GM21367 (cell line): ENCODE data around the gene SSBP2.
"Not testable (repeated sequence)": the region's sequence is repeated elsewhere in the genome, so short reads cannot be mapped to it uniquely, and the experiment has no call there.

Experiments used
- ATAC-seq: cut with Tn5 transposase; IDR thresholded peaks from one replicate; pipeline ENCODE4 v1.9.1; 2021; ENCODE audit not compliant: unreplicated experiment

SSBP2 gene

DNA sequence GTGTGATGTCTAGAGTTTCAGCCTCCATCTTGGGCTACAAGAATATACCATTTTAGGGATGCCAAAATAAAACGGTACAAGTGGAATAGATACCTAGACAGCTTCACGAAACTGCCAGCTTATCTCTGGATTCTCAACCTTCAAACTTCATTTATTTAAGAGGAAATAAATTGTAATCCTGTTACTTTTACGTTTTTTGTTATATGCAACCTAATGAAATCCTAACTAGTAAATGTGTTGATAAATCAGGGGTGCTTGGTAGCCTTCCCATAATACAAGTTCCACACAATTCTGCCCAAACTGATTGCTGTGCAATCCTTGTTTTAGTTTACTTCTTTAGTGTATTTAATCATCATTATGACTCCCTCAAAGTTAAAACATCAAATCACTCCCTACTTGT is 75.5 kb downstream of the SSBP2 start:
- no peak for ATAC-seq

DNA sequence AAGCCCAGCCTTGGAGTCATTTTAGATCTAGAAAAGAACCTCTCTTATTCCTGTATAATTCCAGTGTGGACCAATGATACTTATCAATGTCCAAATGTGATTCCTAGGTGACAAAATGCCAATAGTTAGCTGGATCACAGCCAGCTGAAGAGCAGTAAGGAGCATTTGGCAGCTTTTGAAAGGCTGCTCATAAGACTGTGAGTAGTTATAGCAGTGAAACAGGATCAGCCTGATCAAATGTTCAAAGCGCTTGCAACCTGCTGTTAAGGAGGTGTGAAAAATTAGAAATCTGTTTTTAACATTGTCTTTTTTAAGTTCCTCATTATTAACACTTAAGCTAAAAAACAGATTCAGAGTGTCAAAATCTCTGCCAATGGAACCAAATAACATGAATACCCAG is 85.1 kb downstream of the SSBP2 start:
- no peak for ATAC-seq

DNA sequence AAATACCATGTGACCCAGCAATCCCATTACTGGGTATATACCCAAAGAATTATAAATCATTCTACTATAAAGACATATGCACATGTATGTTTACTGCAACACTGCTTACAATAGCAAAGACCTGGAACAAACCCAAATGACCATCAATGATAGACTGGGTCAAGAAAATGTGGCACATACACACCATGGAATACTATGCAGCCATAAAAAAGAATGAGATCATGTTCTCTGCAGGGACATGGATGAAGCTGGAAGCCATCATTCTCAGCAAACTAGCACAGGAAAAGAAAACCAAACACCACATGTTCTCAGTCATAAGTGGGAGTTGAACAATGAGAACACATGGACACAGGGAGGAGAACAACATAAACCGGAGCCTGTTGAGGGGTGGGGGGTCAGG is 90.3 kb downstream of the SSBP2 start:
- not testable (repeated sequence) for ATAC-seq

DNA sequence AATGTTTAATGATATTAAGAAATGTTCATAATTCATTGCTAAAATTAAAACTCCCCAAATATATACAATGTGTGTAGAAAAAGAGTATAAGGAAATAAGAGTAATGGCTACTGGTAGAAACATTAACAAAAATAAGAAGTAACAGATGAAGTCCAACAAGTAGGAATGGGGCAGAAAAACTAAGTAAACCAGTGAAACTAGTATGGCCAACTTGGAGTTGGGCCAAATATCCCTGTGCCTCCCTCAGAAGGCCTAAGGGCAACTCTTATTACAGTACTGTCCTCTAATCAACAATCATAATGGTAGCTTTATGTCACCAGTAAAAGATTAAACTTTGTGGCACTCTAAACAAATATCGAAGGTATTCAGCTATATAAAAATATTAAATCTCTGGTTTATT is 93.5 kb downstream of the SSBP2 start:
- no peak for ATAC-seq

DNA sequence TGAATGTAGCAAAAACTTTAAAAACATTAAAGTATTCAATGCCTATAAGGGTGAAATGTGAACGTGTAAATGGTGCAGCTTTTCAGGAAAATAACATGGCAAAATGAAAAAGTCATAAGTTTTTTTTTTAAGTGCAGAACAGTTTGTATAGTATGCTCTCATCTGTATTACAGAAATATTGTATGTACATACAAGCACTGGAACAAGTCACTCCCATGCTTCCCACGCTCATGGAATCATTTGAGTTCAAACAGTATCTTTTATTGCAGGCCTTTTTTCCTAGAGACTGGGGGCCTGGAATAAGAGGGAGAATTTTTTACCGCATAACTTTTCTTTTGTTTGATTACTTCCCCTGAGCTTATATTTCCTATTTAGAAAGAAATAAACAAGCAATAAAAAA is 94.1 kb downstream of the SSBP2 start:
- no peak for ATAC-seq

DNA sequence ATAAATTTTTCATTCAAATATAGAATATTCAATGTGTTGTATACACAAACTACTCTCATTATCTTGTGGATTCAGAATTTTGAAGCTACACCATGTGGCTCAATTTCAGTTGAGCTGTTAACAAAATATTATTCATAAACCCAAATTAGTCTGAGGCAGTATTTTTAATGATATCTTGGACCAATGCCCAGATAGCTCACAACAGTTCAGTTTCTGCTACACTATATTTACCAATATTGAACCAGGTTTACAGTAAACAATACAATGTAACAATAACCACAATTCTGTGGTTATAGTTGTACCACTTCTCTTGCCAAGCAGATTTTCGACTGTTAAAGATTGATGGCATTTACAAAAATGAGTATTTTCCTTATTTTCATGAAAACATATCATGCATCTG is 99.9 kb downstream of the SSBP2 start:
- ATAC-seq, result no peak

DNA sequence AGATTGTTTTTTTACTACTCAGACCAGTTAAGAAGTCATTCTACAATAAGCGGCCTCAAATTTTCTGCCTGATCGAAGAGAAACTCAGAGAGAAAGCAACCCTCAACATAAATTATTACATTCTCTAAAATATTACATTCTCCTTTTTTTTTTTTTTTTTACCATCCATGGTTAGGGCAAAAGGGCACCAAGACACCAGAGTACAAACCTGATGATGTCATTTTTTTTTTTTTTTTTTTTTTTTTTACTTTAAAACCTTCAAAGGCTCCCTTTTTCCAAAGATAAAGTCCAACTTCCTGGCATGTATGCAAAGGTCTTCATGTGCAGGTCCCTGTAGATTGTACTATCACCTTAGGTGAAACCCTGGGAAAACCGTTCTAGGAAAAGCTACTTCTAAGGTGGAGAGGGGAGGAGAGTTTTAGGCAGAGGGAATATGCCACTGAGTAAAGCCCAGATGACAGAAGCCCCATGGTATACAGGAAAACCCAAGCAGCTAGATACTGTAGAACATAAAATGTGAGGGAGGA is 104.4 kb downstream of the SSBP2 start:
- ATAC-seq, result no peak

DNA sequence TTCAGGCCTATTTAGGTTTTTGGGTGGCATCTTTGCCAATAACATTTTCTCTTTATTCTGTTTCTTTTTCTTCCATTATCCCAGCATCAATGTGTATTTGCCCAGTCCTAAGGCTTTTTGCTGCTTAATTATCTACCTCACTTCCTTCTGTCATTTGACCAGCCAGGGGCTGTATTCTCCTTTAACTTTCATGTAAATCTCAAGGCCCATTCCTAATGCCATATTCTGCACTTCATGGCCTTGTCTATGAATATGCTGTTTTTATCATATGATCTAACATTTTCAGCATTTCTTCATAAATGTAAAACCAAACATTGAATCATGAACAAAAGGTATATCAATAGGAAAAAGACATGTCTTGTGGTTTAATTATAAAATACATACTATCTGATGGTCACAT is 108.7 kb downstream of the SSBP2 start:
- no peak for ATAC-seq

DNA sequence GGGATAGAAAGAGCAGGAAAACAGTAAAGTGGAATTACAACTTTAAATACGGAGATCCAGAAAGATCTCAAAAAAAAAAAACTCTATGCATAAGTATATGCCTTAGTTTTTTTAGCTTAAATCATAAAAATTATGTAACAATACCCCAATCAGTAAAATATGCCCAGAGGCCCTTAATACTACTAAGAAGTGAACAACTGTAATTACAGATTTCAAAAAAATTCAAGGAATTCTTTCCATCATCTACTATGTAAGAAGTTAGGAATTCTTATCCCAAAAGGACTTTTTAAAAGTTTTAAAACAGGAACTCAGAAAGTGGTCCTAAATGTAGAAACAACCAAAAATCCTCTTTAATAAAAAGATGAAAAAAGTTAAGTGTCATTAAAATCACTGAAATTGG is 111.3 kb downstream of the SSBP2 start:
- ATAC-seq, result no peak

DNA sequence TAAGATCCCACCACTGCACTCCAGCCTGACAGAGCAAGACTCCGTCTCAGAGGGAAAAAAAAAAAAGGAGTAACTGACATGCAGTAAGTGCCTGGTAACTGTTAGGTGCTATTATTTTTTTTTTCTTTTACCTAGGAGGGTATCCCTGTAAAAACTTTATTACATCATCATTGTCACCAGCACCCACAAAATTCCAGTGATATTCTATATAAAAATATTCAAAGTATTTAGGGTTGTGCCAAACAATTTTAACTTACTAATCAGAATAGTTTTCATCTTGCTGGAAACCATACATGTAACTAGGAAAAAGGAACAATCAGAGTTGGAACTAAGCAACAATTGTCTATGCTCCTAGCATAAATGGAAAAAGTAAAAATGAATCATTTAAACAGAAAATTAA is 112.4 kb downstream of the SSBP2 start:
- ATAC-seq, result no peak

DNA sequence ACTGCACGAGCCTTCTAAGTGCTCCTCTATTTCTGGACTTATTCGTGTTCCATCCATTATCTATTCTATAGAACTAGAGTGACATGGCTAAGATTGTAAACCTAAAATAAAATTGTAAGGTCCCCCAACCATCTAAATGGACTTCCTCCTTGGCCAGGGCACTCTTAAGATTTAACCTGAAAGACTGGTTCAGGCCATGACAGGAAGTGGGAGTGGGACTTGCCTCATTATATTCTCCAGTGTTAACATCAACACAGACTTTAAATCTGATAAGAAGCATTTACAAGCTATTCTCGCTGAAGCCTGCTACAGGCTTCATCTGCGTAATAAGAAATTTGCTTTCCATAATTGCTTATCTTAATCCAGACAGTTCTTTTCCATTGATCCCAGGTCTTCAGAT is 117.0 kb downstream of the SSBP2 start:
- ATAC-seq, result no peak

DNA sequence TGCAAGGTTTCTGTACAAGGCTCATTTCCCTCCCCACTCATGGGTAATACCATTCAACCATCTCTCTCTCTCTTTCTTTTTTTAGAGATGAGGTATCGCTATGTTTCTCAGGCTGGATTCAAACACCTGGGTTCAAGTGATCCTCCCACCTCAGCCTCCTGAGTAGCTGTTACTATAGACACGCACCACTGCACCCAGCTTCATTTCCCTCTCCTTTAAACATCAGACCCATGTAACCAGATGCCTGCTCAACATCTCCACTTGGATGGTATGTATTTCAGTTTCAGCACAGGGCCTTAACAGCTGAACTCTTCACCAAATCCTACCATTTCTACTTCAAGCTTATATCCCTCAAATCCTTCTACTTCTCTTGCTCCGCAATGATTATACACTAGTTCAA is 117.4 kb downstream of the SSBP2 start:
- no peak for ATAC-seq

DNA sequence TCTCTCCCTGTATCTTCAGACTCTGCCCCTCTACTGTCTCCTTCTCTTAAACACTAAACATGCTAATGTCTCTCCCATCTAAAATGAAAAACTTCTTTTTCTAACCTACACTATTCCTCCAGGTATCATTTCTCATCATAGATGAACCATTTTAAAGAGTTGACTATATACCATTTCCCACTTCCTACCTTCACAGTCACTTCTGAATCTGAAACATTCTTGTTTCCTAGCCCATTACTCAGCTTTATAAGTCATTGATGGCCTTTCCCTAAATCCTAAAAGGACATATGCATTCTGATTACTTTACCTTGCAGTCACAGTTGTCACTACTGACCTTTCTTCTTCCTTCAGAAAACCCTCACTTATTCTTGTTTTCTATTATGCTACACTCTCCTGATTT is 118.2 kb downstream of the SSBP2 start:
- no peak for ATAC-seq

DNA sequence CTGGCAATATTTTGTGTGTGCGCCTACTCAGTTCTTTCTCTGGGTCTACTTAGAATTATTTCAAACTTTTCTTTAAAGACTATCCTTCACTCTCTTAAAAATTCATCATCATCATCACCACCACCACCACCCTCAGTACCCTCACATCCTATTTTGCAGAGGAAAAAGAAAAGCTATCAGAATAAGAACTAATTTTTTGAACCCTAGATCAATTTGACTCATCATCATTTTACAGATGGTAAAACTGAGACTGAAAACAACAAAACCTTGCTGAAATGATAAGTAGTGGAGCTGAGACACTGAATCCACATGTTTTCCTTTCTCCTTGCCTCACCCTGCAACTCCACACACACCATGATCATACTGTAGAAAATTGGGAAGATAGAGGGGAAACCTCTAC is 119.3 kb downstream of the SSBP2 start:
- no peak for ATAC-seq

DNA sequence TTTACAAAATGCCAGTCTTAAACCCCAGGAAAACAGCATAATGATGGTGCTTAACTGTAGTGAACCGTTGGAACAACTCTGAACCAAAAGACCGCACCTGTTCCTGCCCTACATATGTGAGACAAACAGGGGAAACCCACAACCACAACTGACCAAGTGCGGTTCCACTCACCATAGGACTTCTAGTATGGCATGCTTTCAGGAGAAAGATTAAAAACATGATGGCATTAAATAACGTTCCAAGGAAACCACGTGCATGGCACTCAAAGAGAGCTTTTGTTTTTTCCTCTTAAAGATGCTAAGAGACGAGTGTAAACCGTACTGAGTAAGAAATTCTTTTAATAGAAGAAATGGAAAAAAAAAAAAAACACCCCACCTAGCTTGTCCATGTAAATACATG is 119.8 kb downstream of the SSBP2 start:
- peak; percentile 77 for ATAC-seq

DNA sequence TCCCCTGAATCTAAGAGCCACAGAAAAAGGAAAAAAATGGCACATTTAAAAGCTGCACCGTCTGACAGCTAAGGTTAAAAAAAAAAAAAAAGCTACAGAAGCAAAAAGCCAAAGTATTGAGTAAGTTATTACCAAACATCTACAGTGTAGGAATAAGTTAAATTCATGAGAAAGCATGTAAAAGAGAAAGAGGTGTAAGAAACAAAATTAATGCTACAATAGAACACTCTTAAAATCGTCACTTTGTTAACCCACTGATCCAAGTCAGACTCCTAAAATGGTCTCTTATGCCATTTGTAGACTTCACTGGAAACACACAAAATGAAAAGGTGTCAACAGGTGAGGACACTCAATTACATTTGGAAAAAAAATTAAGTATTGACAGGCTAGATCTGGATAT is 120.2 kb downstream of the SSBP2 start:
- no peak for ATAC-seq

DNA sequence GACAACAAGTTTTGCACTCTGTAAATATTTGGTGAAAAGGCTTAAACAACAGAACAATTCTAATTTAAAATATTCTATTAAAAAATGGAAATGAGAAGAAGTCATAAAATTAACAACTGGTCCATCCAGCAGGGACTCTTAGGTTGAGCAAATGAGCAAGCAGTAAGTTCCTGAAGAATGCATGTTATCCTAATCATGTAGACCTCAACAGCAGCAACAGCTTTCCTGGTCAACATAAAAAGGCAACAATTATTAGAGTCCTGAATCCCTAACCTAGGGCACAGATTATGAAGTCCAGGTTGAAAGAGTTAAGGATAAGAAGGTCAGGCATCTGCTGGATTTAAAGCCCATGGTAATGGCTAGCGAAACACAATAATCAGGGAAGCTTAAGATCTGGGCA is 120.9 kb downstream of the SSBP2 start:
- ATAC-seq, result no peak

DNA sequence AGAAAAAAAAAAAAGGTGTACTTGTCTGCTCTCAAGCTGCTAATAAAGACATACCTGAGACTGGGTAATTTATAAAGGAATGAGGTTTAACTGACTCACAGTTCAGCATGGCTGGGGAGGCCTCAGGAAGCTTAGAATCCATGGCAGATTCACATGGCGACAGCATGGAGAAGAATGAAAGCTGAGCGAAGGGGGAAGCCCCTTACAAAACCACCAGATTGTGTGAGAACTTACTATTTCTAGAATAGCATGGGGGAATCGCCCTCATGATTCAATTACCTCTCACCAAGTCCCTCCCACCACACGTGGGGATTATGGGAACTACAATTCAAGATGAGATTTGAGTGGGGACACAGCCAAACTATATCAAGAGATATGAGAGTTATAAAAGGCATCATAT is 122.8 kb downstream of the SSBP2 start:
- not testable (repeated sequence) for ATAC-seq

DNA sequence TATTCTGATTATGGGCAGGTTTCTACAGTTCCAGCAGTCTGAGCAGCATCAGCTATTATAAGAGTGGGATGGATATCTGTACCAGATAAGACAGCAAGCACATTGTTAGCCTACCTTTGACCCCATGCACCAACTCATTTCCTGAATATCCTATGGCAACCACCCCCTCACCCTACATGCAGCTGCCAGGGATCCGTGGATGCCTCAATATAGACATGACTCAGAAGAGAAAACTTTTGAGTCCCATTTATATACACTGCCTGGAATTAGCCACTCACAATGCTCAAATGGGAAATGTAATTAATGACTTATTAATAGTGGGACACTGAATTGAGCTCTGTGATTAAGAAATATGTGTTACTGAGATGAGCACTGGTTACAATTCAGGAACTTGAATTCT is 124.4 kb downstream of the SSBP2 start:
- ATAC-seq, result no peak

DNA sequence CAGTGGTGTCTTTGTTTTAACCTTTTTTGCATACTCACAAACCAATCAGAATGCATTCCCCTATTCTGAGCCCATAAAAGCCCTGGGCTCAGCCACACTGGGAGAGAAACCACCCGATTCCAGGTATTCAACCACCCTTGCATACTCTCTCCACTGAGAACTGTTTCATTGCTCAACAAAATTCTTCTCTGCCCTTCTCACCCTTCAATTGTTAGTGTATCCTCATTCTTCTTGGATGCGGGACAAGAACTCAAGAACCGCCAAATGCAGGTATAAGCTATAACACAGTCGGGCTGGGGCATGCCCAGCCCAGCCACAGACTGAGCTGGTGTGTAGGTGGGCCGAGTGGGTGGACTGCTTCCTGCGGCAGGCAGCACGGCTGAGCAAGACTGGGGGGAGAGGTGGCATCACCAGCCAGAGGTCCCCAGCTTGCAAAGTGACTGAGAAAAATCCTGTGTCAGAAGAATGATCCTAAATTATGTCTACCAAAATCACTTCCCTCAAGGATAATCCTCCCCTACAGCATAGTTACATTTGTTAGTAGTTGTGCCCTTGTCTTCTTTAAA is 141.0 kb downstream of the SSBP2 start:
- ATAC-seq, result no peak

DNA sequence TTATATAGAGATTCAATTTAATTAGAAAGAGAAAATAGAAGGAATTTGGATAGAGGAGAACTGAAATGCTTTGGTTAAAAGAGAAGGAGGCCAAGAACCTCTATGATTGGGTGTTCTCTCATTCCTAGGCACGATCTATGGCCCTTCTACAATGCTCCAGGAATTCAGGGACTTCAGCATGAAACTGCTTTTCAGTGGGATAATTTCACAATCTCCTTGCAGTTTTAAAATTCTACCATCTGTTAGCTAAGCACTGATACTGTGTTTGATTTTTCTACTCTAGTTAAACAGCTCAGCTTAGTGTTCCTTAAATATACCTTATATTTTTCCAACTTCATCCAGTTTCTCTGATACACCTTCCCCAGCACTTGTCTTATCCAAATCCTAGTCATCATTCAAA is 141.9 kb downstream of the SSBP2 start:
- no peak for ATAC-seq

DNA sequence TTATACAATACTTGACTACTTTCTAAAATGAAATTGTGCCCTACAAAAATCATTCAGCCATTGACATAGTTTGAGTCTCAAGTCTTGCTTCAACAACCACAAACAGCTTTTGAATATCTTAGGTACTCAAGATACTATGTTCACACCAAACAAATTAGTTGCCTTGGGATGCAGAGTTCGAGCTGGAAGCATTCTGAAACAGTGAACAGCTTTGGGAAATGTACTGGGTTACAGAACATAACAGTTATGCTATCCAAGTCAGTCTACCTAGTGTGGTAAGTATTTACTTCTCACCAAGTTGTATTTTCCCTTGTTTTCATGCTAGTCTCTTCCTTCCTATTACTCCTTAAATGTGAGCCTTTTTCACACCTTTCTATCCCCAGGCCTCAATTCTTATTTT is 143.2 kb downstream of the SSBP2 start:
- no peak for ATAC-seq

DNA sequence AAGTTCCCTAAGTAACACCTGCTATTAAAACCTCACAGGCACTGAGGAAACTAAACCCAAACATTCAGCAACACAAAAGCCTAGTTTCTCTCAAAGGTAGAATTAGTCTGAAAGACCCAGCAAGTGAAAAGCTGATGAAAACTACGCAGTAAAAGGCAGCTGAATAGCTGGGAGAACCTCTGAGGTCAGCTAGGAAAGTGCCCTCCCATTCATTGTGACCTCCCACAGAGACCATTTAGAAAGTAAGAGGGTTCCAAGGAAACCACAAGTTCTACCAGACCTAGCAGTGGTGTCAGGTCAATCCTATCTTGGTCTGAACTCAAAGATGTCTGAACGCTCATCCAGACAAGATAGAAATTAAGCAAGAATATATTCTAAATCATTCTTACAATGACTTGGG is 144.7 kb downstream of the SSBP2 start:
- ATAC-seq, result no peak

DNA sequence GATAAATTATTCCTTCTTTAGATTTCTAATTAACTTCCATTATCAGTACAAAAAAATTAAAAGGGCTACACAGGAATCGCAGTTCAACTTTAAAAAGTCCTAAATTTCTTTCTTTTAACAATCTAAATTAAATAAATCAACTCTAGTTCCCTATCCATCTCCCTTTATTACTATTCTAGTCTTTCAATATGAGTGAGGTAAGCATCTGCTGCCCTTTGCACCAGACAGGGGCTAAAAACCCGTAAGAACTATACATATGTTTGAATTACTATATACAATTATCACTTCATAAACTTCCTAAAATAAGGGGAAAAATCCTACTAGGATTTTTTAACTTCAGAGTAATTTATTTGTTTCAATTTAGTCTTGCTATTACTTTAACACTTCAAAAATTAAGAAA is 145.6 kb downstream of the SSBP2 start:
- no peak for ATAC-seq
